Colonic mucosa (tissue), 4 donors: ENCODE results near the gene IL17D. TPM values are rescaled to one million over a fixed set of nuclear protein-coding genes. Genes with fewer than 3 reads are reported as not detected.
"Not testable (repeated sequence)": the region's sequence is repeated elsewhere in the genome, so short reads cannot be mapped to it uniquely, and the experiment has no call there.

Experiments used
- DNase-seq: peaks from one replicate; pipeline ENCODE4 v3.0.0-alpha.2; 2020
- H3K27ac ChIP-seq: fragments of 200-600 bp; one replicate; pipeline ENCODE4 v1.8.0; 2021
- H3K27me3 ChIP-seq: fragments of 200-600 bp; one replicate; pipeline ENCODE4 v1.8.0; 2021
- H3K36me3 ChIP-seq: fragments of 200-600 bp; one replicate; pipeline ENCODE4 v1.8.0; 2021
- H3K4me1 ChIP-seq: fragments of 200-600 bp; one replicate; pipeline ENCODE4 v1.8.0; 2021; ENCODE audit warnings: mild to moderate bottlenecking
- H3K4me3 ChIP-seq: fragments of 200-600 bp; one replicate; pipeline ENCODE4 v1.8.0; 2021
- H3K9ac ChIP-seq, 2 donors: one replicate each; pipeline ENCODE4 v1.7.0; 2013; ENCODE audit warnings: control low read depth in 2 of 2, low read depth in 2 of 2, low read length in 2 of 2
- H3K9me3 ChIP-seq: fragments of 200-600 bp; one replicate; pipeline ENCODE4 v1.8.0; 2021
- intact Hi-C: fragments of 100-400 bp; cut with DNase I; formaldehyde crosslinking; loops from one replicate; pipeline ENCODE4 v1.14.1; 2022
- total RNA-seq, 2 donors: library from RNA; stranded (reverse); fragmentation: NEBNext Ultra II Directional in 1 of 2; extraction: Animal tissue kit (Norgen Biotek cat#: 25700) in 1 of 2; gene quantifications; one replicate each; pipeline ENCODE4 v1.2.1, GENCODE V29; 2021
- TF ChIP-seq, protein P1 (sequence below): fragments of 200-600 bp; IDR thresholded peaks from one replicate; pipeline ENCODE4 v1.8.0; 2022; ENCODE audit warnings: antibody characterized with exemption, mild to moderate bottlenecking
- donor health status: healthy.
- donor health status: DM: no; HTN: no; CAD: no.
- donor health status: DM: no; HTN: no; CAD: no.

IL17D gene
- total RNA-seq, 2 donors from 2014 or later, result 0.49 to 0.93 TPM

DNA sequence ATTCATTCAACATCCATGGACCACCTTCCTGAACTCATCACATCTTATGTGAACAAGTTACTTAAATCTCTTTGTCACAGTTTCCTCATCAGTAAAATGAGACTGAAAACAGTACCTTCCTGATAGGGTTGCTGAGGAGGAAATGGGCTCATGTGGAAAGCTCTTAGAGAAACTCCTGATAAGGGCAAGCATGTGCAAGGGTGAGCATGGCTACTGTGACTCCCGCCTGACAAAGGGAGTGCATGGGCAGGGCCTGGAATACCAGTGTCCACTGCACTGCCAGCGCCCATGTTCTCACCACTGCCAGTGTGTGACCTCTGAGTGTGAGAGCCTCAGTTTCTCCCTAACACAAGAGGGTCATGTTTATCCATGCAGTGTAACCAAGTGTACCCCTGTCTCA is 27.3 kb upstream of the IL17D start:
- Histone ChIP-seq H3K9me3 (no peaks in the 10 kb centered on the region), H3K36me3 (no peaks in the 10 kb centered on the region), H3K9ac (no peak overlapping the region), H3K27me3 (no peaks in the 10 kb centered on the region), H3K4me3 (no peak overlapping the region), H3K4me1 (no peaks in the 10 kb centered on the region), H3K27ac (no peak overlapping the region)
- DNase-seq, result peak; percentile 31
- TF ChIP-seq, protein P1, sequence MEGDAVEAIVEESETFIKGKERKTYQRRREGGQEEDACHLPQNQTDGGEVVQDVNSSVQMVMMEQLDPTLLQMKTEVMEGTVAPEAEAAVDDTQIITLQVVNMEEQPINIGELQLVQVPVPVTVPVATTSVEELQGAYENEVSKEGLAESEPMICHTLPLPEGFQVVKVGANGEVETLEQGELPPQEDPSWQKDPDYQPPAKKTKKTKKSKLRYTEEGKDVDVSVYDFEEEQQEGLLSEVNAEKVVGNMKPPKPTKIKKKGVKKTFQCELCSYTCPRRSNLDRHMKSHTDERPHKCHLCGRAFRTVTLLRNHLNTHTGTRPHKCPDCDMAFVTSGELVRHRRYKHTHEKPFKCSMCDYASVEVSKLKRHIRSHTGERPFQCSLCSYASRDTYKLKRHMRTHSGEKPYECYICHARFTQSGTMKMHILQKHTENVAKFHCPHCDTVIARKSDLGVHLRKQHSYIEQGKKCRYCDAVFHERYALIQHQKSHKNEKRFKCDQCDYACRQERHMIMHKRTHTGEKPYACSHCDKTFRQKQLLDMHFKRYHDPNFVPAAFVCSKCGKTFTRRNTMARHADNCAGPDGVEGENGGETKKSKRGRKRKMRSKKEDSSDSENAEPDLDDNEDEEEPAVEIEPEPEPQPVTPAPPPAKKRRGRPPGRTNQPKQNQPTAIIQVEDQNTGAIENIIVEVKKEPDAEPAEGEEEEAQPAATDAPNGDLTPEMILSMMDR, result no peak
- intact Hi-C loops, result no loop called here

DNA sequence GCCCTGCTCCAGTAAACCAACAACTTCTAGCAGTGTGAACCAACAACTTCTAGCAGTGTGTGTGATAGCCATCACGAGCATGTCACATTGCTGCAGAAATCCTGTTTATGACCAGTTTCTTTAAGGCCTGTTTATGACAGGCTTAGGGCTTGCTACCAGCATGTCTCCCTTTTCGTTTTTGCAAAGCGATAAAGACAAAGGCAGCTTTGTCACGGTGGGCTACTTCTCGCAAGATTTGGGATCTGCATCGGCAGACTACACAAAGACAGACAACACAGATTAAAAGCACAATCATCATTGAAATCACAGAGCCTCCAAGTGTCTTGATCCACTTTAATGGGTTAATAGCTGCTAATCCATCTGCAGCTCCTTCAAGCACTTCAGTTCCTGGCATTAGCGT is 24.9 kb upstream of the IL17D start:
- H3K9me3 ChIP-seq, intact Hi-C loops, H3K9ac ChIP-seq, H3K36me3 ChIP-seq, H3K27me3 ChIP-seq, H3K4me1 ChIP-seq, H3K4me3 ChIP-seq, DNase-seq, H3K27ac ChIP-seq: not testable (repeated sequence)

GRCh38 chr13:20679879-20680278 is 23.6 kb upstream of the IL17D start:
- no peaks in the 10 kb centered on the region for H3K27me3 ChIP-seq
- H3K4me1 ChIP-seq, result no peaks in the 10 kb centered on the region
- H3K27ac ChIP-seq, result no peak overlapping the region
- TF ChIP-seq, protein P1, result no peak
- H3K4me3 ChIP-seq, result no peak overlapping the region
- no peak overlapping the region for H3K9ac ChIP-seq
- intact Hi-C loops, result no loop called here
- DNase-seq, result no peak
- no peaks in the 10 kb centered on the region for H3K9me3 ChIP-seq
- H3K36me3 ChIP-seq, result no peaks in the 10 kb centered on the region

- TF ChIP-seq, protein P1, result no peak
- no peaks in the 10 kb centered on the region for H3K36me3 ChIP-seq
- no peaks in the 10 kb centered on the region for H3K27me3 ChIP-seq
- H3K9me3 ChIP-seq, result no peaks in the 10 kb centered on the region
- no peak overlapping the region for H3K4me3 ChIP-seq
- no peaks in the 10 kb centered on the region for H3K4me1 ChIP-seq
- no peak overlapping the region for H3K9ac ChIP-seq
- intact Hi-C loops, result no loop called here
- H3K27ac ChIP-seq, result no peak overlapping the region
- no peak for DNase-seq
Observed at GRCh38 chr13:20680416-20681080, 23.0 kb upstream of the IL17D start.

- H3K9me3 ChIP-seq, H3K27me3 ChIP-seq, H3K36me3 ChIP-seq, H3K27ac ChIP-seq, H3K9ac ChIP-seq, H3K4me3 ChIP-seq, intact Hi-C loops, DNase-seq, H3K4me1 ChIP-seq: not testable (repeated sequence)
Observed at GRCh38 chr13:20681481-20681880, 22.0 kb upstream of the IL17D start.

- Histone ChIP-seq H3K4me3 (no peak overlapping the region), H3K27me3 (no peaks in the 10 kb centered on the region), H3K9me3 (no peaks in the 10 kb centered on the region), H3K9ac (no peak overlapping the region), H3K27ac (no peak overlapping the region), H3K4me1 (no peaks in the 10 kb centered on the region), H3K36me3 (no peaks in the 10 kb centered on the region)
- TF ChIP-seq, protein P1, result no peak
- no peak for DNase-seq
- intact Hi-C loops, result no loop called here
Observed at GRCh38 chr13:20682061-20682460, 21.4 kb upstream of the IL17D start.
